ENCODE results near the gene CMTR1.
"Not testable (repeated sequence)": the region's sequence is repeated elsewhere in the genome, so short reads cannot be mapped to it uniquely, and the experiment has no call there.

Gene CMTR1

DNA sequence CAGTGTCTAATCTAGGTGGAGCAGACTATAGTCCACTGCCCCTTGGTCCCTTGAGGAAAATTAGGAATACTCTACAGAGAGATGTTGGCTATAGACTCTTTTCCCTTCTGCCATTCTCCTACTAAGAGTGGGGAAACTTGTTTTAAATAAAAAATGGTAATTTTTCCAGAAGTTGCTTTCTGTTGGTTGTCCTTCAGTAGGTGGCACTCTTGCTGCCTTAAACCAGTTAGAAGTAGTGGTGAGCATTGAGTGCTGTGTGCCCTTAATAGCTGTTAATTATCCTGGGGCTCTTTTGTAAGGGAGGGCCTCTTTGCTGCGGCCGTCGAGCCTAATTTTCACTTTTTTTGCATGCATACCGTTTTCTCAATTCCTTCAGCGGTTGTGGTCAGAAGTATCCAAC, 2.8 kb downstream of the CMTR1 start:
- DNase-seq (ENCODE audit: low read depth): no peak

DNA sequence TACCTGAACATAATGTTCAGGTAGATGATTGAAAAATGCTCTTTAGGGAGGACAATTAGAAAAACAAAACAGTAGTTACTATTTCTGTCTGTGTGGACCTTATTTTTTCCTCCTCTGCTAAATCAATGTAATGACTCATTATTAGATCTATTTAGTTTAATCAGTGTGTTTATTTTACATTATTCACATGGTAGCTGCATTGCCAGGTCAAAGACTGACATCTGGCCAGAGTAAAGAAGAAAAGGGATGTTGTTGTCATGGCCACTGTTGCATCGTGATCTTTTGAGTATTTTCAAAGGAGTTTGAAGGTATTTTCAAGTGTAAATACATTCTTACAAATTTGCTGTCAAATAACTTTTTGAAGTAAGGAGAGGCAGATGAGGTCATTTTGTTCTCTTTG, 5.9 kb downstream of the CMTR1 start:
- no peak for DNase-seq (ENCODE audit: low read depth)

DNA sequence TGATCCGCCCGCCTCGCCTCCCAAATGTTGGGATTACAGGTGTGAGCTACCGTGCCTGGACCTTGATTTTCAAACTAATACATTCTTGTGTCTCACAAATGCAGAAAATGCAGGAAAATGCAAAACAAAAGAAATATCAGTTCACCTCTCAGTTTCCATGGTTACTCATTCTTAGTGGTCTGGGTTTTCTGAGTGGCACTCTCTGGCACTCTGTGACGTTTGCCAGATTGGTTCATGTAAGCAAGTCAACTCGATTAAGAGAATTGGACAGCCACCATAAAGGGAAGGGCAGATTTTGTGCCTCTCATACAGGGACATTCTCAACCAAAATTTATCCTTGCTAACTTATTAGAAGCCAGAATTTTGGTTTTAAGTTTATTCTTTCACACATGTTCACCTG, 8.6 kb downstream of the CMTR1 start:
- no peak for DNase-seq (ENCODE audit: low read depth)

DNA sequence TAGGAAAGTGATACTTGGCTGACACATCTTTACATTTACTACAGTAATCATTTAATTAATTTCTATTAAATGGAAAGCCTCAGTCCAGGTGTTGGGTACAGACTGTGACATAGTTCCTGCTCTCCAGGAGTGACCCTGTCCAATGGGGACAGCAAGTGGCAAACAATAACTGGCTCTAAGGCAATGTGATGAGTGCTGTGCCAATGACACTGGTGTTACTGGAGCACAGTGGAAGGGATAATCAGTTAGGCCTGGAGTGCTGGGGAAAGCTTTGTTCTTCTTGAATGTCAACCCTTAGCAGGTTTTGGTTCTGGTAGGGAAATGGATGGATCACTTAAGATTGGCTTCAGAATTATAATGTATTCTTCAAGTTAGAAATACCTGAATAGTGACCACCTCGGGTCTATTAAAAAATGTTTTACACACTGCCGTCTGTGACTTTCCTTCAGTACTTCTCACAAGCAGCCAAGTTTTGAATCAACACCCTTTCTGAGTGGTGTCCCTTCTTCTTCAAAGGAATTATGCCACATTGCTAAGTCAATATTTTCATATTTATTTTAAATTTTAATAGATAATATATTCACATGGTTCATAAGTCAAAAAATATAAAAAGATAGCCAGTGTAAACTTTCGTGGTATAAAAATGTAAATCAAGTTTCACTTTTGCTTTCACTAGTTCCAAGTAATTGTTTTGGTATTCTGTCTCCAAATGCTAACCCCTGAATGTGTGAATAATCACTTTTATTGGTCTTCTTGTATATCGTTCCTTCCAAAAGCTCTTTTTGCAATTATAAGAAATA, 9.6 kb downstream of the CMTR1 start:
- no peak for DNase-seq (ENCODE audit: low read depth)

DNA sequence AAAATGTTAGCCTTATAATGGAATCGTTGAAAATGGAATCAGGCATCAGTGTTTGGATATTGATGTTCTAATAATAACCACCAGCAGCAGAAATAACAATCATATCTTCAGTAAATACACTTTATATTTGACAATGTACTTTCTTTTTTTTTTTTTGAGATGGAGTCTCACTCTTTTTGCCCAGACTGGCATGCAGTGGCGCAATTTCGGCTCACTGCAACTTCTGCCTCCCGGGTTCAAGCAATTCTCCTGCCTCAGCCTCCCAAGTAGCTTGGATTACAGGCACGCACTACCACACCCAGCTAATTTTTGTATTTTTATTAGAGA, 10.2 kb downstream of the CMTR1 start:
- not testable (repeated sequence) for DNase-seq (ENCODE audit: low read depth)

DNA sequence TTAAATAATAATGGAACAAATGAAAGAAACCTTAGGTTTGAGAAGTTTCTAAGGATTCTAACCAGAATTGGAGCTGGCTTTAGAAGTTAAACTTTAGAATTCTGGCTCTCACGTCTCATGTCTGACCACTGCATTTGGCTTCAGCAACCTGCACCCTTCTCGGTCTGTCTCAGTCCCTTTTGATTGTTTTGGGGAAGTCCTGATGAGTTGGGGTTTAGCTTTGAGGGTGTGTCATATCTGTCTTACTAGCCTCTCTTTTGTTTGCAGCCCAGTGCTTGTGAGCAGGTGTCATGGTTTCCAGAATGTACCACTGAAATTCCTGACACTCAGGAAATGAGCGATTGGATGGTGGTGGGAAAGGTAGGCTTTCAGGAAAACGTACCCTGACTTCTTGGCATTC, 17.0 kb downstream of the CMTR1 start:
- DNase-seq (ENCODE audit: low read depth): no peak

DNA sequence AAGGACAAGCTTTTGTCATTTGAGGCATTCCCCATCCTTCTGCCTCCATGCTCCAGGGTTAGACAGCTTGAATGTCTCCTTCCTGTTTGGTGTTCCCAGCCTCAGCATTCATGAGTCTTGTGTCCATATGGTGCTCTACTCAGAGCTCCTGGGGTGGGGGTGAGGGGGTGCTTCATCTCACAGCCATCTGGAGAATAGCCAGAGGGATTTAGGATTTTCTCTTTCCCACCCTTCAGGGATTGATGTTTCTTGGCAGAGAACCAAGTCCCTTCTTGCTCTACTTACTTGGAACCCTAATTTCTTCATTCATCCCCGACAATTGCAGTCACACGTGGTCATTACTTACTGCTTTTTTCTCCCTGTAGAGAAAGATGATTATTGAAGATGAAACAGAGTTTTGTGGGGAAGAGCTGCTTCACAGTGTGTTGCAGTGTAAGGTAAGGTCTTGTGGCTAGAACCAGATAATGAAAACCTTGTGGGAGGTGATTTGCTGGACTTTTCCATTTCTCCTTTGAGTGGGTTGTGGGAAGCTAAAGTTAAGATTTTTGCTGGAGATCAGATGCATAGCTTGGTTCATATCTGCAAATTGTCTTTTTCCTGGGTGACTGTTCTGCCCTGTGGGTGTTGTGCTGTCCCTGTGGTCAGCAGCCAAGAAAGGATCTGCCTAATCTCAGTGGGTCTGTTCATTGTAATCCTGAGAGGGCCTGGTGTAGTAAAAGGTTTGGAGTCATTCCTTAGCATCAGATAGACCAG, 18.6 kb downstream of the CMTR1 start:
- peak; percentile 76 for DNase-seq (ENCODE audit: low read depth)

DNA sequence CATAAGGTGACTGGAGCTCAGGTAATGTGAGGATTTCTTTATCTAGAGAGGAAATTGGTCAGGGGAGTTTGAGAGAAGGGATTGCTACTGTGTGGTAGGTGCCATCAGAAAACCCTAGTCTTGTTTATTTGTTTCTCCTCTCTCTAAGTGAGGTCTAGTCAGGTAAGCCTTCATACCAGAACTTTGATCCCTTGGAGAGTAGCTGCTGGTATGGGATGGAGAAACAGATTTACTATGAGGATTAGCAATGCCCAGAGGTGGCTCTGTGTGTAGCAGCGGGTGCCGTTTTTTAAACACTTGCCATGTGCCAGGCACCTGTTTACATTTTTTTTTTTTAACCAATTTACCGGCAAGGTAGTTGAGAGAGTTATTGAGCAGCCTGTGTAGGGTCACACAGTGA, 19.5 kb downstream of the CMTR1 start:
- DNase-seq (ENCODE audit: low read depth): no peak

DNA sequence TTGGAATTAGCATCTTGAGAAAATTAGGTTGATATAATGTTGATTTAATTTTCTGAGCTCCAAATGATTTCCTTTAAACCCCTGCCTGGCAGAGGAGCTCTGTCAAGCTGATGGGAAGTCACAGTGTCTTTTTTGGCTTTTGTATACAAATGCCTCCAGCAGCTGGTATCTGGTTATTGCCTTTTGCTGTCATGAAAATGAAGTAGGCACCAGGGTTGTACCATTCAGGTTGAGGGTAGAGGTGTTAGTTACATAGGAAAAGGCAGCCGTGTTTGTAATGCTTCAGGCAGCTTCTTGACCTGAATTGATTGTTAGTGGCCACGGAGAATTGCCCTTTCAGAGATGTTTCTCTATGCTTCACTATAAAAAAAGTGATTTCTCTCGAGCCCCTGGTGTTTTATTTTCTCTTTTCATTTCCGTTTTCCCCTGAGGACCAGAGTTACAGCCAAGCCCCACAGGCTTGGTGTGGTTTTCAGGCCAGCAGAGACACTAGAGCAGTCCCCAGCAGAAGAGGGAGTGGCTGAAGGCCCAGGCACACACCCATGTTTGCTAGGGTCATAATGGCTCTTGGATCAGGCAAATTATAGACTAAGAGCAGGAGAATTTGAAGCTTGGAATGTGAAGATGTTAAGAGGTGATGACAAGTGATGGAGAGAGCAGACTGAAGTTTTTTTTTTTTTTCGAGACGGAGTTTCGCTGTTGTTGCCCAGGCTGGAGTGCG, 21.6 kb downstream of the CMTR1 start:
- DNase-seq (ENCODE audit: low read depth): no peak

DNA sequence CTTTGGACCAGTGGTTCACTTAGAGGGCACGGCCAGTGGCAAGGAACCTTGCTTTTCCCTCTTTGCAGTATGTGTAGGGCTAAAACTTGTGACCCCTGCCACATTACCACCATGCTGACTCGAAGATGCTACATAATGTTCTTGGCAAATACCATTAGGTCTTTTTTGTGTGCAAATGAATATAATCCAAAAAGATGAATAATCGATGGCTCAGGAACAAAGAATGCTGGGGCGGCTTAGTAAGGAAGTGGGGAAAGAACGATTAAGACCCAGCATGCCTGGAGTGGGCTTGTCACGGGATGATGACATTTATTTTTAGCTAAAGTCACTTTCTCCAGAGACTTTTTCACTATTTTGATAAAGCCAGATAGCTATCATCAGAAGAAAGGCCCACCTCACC, 23.1 kb downstream of the CMTR1 start:
- peak; percentile 62 for DNase-seq (ENCODE audit: low read depth)

DNA sequence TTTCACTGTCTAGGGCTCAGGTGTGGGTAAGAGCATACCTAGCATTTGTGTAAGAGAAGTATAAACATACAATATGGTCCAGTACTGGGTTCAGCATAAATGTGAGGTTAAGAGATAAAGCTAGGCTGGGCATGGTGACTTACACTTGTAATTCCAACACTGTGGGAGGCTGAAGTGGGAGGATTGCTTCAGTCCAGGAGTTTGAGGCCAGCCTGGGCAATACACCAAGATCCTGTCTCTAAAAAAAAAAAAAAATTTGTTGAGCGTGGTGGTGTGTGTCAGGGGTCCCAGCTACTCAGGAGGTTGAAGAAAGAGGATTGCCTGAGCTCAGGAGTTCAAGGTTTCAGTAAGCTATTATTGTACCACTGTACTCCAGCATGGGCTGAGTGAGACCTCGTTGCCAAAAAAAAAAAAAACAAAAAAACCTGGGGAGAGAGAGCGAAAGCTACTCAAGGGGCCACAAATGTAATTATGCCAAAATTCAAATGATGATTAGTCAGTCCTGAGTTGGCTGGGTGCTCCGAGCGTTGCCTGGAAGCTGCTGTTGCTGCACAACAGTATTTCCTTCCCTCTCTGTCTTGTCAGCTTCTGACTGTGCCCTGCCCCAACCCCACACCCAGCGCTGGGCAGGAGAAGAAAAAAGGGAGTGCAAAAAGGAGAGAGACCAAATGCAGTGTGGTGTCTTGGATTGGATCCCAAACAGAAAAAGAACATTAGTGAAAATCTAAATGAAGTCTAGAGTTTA, 24.0 kb downstream of the CMTR1 start:
- peak; percentile 57 for DNase-seq (ENCODE audit: low read depth)

DNA sequence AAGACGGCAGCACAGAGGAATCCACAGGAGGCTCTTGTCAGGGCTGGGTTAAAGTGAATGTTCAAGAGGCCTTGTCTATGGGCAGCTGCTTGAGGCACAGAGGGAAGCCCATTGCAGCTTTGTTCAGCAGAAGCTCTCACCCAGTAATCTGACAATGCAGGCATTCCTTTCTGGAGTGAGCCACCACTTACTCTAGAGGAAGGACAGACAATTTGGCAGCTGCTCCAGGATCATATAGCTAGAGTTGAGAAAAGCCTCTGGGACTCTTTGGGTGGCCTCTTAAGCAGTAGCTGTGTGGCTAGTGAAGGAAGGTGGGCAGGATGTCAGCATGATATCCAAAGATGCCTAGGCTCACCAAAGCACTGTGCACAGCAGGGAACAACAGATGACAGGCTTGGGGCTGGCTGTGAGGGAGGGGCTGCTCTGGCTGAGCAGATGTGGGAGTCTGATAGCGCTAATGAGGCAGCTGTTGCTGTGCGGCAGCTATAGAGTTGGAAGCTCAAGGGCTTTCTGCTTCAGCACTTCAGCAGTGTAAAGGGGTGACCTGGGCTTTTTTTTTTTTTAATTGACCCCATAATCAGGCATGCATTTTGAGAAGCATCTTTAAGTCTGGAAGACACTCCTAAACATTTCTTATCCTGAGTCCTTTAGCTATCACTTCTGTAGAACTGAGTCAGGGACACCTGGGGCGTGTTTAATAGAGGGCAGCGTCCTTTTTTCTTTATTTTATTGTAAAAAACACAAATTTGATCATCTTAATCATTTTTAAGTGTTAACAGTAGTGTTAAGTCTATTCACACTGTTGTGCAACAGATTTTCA, 27.2 kb downstream of the CMTR1 start:
- DNase-seq (ENCODE audit: low read depth): no peak

DNA sequence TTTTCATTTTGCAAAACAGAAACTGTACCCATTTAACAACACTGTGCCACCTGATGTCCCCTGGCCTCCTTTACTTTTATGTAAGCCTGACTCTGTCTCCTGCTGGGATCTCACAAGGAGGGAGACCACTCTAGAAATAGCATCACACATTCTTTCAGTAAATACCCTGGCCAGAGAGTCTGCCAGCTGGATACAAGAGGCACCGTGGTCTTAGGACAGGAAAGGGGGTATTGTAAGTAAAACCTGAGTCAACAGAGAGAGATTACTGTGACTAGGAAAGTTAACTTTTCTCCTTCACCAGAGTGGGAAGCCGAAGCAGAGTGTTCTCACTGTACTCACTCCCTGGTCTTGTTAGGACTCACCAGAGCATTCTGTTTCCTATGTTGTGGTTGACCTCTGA, 27.8 kb downstream of the CMTR1 start:
- no peak for DNase-seq (ENCODE audit: low read depth)

DNA sequence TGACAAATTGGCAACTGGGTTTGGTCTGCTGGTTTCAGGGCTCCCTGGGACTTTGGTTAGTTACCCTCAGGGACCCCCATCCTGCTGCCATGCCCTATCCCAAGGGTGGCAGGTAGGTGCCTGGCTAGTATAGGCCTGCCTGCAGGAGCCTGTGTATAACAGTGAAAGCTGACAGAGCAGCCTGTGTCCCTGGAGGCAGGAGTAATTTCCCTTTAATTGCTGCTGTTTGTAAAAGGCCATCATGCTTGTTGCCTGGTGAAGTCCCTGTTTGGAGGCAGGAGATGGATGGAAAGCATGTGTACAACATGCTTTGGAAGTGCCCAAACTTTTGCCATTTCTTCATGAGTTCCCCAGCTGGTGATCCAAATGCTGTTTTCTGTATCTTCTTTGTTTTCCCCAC, 30.1 kb downstream of the CMTR1 start:
- no peak for DNase-seq (ENCODE audit: low read depth)

DNA sequence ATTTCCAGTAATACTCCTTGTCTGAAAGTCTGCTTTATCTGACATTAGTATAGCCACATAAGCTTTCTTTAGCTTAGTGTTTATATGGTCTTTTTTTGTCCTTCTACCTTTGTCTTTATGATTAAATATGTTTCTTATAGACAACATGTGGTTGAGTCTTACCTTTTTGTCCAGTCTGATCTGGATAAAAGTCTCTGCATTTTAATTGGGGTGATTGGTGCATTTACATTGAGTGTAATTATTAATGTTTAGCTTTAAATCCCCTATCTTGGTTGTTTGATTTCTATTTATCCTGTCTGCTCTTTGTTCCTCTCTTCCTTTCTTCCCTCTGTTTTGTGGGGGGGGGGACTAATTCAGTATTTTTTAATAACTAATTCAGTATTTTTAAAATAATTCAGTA, 34.7 kb downstream of the CMTR1 start:
- DNase-seq (ENCODE audit: low read depth): no peak

DNA sequence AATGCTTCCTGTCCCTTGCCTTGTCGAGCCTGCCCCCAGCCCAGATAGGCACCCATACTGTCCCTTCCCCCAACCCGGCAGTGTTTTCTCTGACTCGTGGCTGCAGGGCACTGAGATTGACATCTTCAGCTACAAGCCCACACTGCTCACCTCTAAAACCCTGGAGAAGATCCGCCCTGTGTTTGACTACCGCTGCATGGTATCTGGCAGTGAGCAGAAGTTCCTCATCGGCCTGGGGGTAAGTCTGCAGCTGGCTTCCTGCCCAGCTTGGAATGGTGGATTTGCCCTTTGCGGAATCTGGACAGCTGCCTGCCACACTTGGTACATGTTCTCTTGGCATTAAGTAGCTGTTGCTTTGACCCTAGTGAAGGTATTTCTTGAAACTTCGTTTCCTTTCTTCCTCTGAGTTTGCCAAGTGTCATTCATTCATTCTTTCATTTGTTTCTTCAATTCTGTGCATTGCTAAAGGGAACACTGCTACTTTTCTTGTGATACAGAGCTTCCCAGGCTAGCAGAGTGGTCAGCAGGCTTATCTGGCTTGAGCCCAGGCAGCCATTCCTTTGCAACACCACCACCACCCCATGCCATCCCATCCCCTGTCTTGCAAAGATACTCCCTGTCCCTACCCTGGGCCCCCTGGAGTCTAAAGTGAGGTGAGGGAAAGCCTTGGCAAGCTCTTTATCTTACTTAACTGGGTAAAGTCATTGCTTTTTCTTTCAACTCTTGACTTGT, 40.5 kb downstream of the CMTR1 start:
- DNase-seq (ENCODE audit: low read depth): peak; percentile 52

DNA sequence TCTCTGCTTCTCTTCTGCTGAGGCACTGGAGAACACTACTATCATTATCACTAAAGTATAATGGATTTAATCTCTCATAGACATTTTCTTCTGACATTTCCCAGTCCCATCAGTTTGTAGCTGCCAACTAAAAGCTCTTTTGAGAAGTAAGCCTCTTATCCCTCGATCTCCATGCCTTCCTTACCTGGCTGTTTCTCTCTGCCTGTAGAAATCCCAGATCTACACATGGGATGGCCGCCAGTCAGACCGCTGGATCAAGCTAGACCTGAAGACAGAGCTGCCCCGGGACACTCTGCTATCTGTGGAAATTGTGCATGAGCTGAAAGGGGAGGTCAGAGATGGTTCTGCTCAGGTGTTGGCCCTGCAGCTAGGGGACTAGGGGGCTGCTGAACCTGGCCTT, 41.3 kb downstream of the CMTR1 start:
- no peak for DNase-seq (ENCODE audit: low read depth)

DNA sequence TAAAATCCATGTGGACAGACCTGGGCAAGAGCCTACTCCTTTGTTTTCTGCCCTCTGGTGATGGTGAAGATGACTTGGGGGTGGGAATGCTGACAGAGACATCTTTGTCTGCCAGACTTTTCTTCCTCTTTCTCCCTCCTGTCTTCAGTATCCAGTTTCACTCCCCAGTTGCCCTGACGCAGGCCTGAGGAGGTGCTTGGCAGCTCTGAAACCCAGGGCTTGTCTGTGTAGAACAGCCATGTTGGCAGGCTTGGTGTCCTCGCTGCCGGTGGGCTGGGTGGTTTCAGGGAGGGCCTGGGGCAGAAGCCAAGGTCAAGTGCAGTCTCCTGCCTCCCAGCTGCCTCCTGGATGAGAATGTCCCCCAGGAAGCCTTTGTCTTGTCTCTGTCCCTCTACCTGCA, 44.2 kb downstream of the CMTR1 start:
- no peak for DNase-seq (ENCODE audit: low read depth)

DNA sequence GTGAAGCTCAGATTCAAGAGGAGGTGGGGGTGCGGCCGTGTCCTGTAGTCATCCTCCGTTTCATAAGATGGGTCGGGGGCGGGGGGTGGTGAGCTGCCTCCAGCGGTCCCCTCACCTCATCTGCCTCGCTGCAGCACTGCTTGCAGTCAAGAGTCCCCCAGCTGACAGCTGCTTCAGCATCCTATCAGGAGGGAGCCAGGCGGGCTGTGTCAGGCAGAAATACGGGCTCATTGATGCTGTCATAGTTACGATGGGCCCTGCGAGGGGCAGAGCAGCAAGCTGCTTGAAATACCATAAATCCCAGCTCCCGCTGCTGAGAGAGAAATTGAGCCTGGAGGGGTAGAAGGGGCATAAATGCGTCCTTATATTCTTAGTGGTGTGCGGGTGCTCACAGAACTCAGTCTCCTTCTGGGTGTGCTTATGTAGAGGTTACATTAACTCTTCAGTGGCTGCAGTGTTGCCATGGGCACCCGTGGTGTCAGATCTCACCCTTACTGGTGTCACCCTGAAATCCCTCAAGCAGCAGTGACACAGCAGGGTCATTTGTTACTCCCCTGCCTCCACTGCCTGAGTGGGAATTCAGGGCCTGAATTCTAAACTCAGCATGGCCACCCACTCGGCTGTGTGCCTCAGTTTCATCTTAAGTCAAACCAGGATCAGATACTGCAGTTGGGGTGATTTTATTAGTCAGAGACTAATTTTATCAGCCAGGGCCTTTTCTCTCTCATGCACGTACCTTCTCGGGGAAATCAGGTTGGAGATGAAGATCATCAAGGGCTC, 44.8 kb downstream of the CMTR1 start:
- no peak for DNase-seq (ENCODE audit: low read depth)

DNA sequence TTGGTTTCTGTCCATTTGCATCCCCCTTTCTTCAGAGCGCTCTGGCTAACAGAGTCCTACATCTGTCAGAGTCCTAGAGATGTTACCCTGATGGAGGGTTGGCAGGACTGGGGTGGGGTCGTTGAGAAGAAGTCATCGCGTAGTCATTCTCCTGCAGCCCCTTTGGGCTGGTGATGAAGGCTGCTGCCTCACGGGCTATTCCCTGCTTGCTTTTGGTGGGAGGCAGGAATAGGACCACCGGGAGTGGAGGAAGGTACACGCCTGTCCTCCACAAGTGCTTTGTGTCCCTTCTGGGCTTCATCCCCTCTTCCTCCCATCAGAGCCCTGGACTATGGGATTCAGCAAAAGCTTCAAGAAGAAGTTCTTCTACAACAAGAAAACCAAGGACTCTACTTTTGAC, 45.8 kb downstream of the CMTR1 start:
- no peak for DNase-seq (ENCODE audit: low read depth)
